ENCODE results near the gene CABLES1.
"Not testable (repeated sequence)": the region's sequence is repeated elsewhere in the genome, so short reads cannot be mapped to it uniquely, and the experiment has no call there.

The CABLES1 gene

GRCh38 chr18:23226391-23226790 lies 91.1 kb downstream of the CABLES1 start:
- no peak for DNase-seq (ENCODE audit: low read depth)

- no peak for DNase-seq (ENCODE audit: low read depth)
These were observed 91.8 kb downstream of the CABLES1 start for GRCh38 chr18:23226930-23227725.

- DNase-seq (ENCODE audit: low read depth): no peak
These were observed 92.4 kb downstream of the CABLES1 start for GRCh38 chr18:23227726-23228070.

GRCh38 chr18:23228102-23229061 lies 93.1 kb downstream of the CABLES1 start:
- DNase-seq (ENCODE audit: low read depth): no peak

- no peak for DNase-seq (ENCODE audit: low read depth)
These were observed 94.2 kb downstream of the CABLES1 start for GRCh38 chr18:23229472-23229871.

GRCh38 chr18:23230686-23231085 lies 95.4 kb downstream of the CABLES1 start:
- no peak for DNase-seq (ENCODE audit: low read depth)

GRCh38 chr18:23231340-23232021 lies 96.2 kb downstream of the CABLES1 start:
- DNase-seq (ENCODE audit: low read depth): peak; percentile 61

GRCh38 chr18:23232331-23232730 lies 97.0 kb downstream of the CABLES1 start:
- no peak for DNase-seq (ENCODE audit: low read depth)

- no peak for DNase-seq (ENCODE audit: low read depth)
These were observed 99.3 kb downstream of the CABLES1 start for GRCh38 chr18:23234619-23235018.

- no peak for DNase-seq (ENCODE audit: low read depth)
These were observed 100.1 kb downstream of the CABLES1 start for GRCh38 chr18:23235336-23235735.

GRCh38 chr18:23235860-23236259 lies 100.6 kb downstream of the CABLES1 start:
- DNase-seq (ENCODE audit: low read depth): no peak

GRCh38 chr18:23236876-23237468 lies 101.7 kb downstream of the CABLES1 start:
- DNase-seq (ENCODE audit: low read depth): no peak

GRCh38 chr18:23237524-23238151 lies 102.4 kb downstream of the CABLES1 start:
- DNase-seq (ENCODE audit: low read depth): no peak

GRCh38 chr18:23238152-23238531 lies 102.9 kb downstream of the CABLES1 start:
- DNase-seq (ENCODE audit: low read depth): no peak

- no peak for DNase-seq (ENCODE audit: low read depth)
These were observed 103.5 kb downstream of the CABLES1 start for GRCh38 chr18:23238651-23239349.

- no peak for DNase-seq (ENCODE audit: low read depth)
These were observed 104.0 kb downstream of the CABLES1 start for GRCh38 chr18:23239350-23239692.

- no peak for DNase-seq (ENCODE audit: low read depth)
These were observed 104.8 kb downstream of the CABLES1 start for GRCh38 chr18:23239885-23240608.

GRCh38 chr18:23240609-23240930 lies 105.3 kb downstream of the CABLES1 start:
- DNase-seq (ENCODE audit: low read depth): no peak

GRCh38 chr18:23241833-23242496 lies 106.7 kb downstream of the CABLES1 start:
- DNase-seq (ENCODE audit: low read depth): not testable (repeated sequence)

- DNase-seq (ENCODE audit: low read depth): no peak
These were observed 107.9 kb downstream of the CABLES1 start for GRCh38 chr18:23243178-23243577.

All from stimulated activated CD4-positive, alpha-beta T cell treated with anti-CD3 and anti-CD28 coated beads, Interleukin-2, amount 100 ng/mL, for 4 hours (primary cell).